Osteocyte (in vitro differentiated cells): ENCODE measurements around the gene UTP14C. TPM values are rescaled to one million over a fixed set of nuclear protein-coding genes. Genes with fewer than 3 reads are reported as not detected.
"Not testable (repeated sequence)": the region's sequence is repeated elsewhere in the genome, so short reads cannot be mapped to it uniquely, and the experiment has no call there.

ENCODE experiments used
- DNase-seq: peaks from one replicate; pipeline ENCODE4 v3.0.0; 2021; ENCODE audit warnings: mixed read lengths; ENCODE audit not compliant: unreplicated experiment; ENCODE audit errors: extremely low spot score
- H3K27ac Mint-ChIP-seq: one replicate; pipeline ENCODE4 v1.8.0; 2021; ENCODE audit warnings: mild to moderate bottlenecking, mixed read lengths; ENCODE audit not compliant: unreplicated experiment
- H3K27me3 Mint-ChIP-seq: one replicate; pipeline ENCODE4 v1.8.0; 2021; ENCODE audit warnings: mixed read lengths; ENCODE audit not compliant: unreplicated experiment
- H3K36me3 Mint-ChIP-seq: one replicate; pipeline ENCODE4 v1.8.0; 2021; ENCODE audit warnings: mixed read lengths; ENCODE audit not compliant: unreplicated experiment
- H3K4me1 Mint-ChIP-seq: one replicate; pipeline ENCODE4 v1.8.0; 2021; ENCODE audit warnings: mixed read lengths; ENCODE audit not compliant: unreplicated experiment
- H3K4me3 Mint-ChIP-seq: one replicate; pipeline ENCODE4 v1.8.0; 2021; ENCODE audit warnings: mild to moderate bottlenecking, moderate library complexity, mixed read lengths; ENCODE audit not compliant: unreplicated experiment
- H3K9me3 Mint-ChIP-seq: one replicate; pipeline ENCODE4 v1.8.0; 2021; ENCODE audit warnings: mixed read lengths; ENCODE audit not compliant: unreplicated experiment
- CTCF ChIP-seq: fragments of 200-600 bp; sonication (generic); IDR thresholded peaks from 2 replicates; pipeline ENCODE4 v1.5.0; 2021; ENCODE audit warnings: antibody characterized with exemption, mild to moderate bottlenecking, moderate library complexity
- total RNA-seq: library from RNA; stranded (reverse); gene quantifications from 2 replicates; pipeline ENCODE4 v1.2.1, GENCODE V29; 2021

The UTP14C gene
- total RNA-seq, 1 donor from 2014 or later: 24.2 TPM

- no peaks in the 10 kb centered on the region for H3K4me1 Mint-ChIP-seq
- no peak overlapping the region for H3K4me3 Mint-ChIP-seq
- H3K9me3 Mint-ChIP-seq: no peaks in the 10 kb centered on the region
- DNase-seq: no peak
- H3K27ac Mint-ChIP-seq: no peak overlapping the region
- H3K27me3 Mint-ChIP-seq: no peaks in the 10 kb centered on the region
- no peaks in the 10 kb centered on the region for H3K36me3 Mint-ChIP-seq
- no peak for TF ChIP-seq CTCF
Measured at GRCh38 chr13:52048516-52048915, 24.0 kb downstream of the UTP14C start.

GRCh38 chr13:52051400-52051799 is 26.9 kb downstream of the UTP14C start:
- no peaks in the 10 kb centered on the region for H3K27me3 Mint-ChIP-seq
- no peak overlapping the region for H3K27ac Mint-ChIP-seq
- no peaks in the 10 kb centered on the region for H3K9me3 Mint-ChIP-seq
- no peak overlapping the region for H3K4me3 Mint-ChIP-seq
- no peak for DNase-seq
- no peaks in the 10 kb centered on the region for H3K36me3 Mint-ChIP-seq
- no peak for TF ChIP-seq CTCF
- H3K4me1 Mint-ChIP-seq: no peaks in the 10 kb centered on the region

GRCh38 chr13:52053460-52053859 is 29.0 kb downstream of the UTP14C start:
- Mint-ChIP-seq H3K36me3 (no peaks in the 10 kb centered on the region), H3K4me1 (no peaks in the 10 kb centered on the region), H3K4me3 (no peak overlapping the region), H3K9me3 (no peaks in the 10 kb centered on the region), H3K27me3 (no peaks in the 10 kb centered on the region), H3K27ac (no peak overlapping the region)
- TF ChIP-seq CTCF: no peak
- DNase-seq: no peak

- H3K27me3 Mint-ChIP-seq, H3K4me3 Mint-ChIP-seq, H3K9me3 Mint-ChIP-seq, H3K27ac Mint-ChIP-seq, DNase-seq, H3K4me1 Mint-ChIP-seq, H3K36me3 Mint-ChIP-seq: not testable (repeated sequence)
Measured at GRCh38 chr13:52061064-52061463, 36.6 kb downstream of the UTP14C start.

GRCh38 chr13:52061587-52061986 is 37.1 kb downstream of the UTP14C start:
- no peaks in the 10 kb centered on the region for H3K4me1 Mint-ChIP-seq
- H3K27me3 Mint-ChIP-seq: no peaks in the 10 kb centered on the region
- H3K36me3 Mint-ChIP-seq: no peaks in the 10 kb centered on the region
- H3K27ac Mint-ChIP-seq: no peak overlapping the region
- no peak overlapping the region for H3K4me3 Mint-ChIP-seq
- no peak for TF ChIP-seq CTCF
- peaks cover 11% of the 10 kb centered on the region for H3K9me3 Mint-ChIP-seq
- DNase-seq: no peak

GRCh38 chr13:52067237-52067636 is 42.7 kb downstream of the UTP14C start:
- Mint-ChIP-seq H3K36me3 (no peaks in the 10 kb centered on the region), H3K27ac (no peak overlapping the region), H3K27me3 (peaks cover 2% of the 10 kb centered on the region), H3K9me3 (peaks cover 17% of the 10 kb centered on the region), H3K4me3 (no peak overlapping the region), H3K4me1 (no peaks in the 10 kb centered on the region)
- DNase-seq: no peak
- TF ChIP-seq CTCF: no peak
